HG02571 (cell line): ENCODE results near the gene KCMF1.

Source experiments
- ATAC-seq: cut with Tn5 transposase; IDR thresholded peaks from one replicate; pipeline ENCODE4 v1.9.1; 2021; ENCODE audit warnings: mild to moderate bottlenecking, moderate library complexity; ENCODE audit not compliant: unreplicated experiment

The KCMF1 gene

GRCh38 chr2:84980263-84980983 is 9.5 kb downstream of the KCMF1 start:
- no peak for ATAC-seq

GRCh38 chr2:84986018-84986417 is 15.1 kb downstream of the KCMF1 start:
- no peak for ATAC-seq

- ATAC-seq = no peak
Measured at GRCh38 chr2:84989422-84989821, 18.5 kb downstream of the KCMF1 start.

- no peak for ATAC-seq
Measured at GRCh38 chr2:84989927-84990326, 19.0 kb downstream of the KCMF1 start.

GRCh38 chr2:84991404-84992160 is 20.6 kb downstream of the KCMF1 start:
- ATAC-seq = no peak

GRCh38 chr2:84995826-84996225 is 24.9 kb downstream of the KCMF1 start:
- no peak for ATAC-seq

GRCh38 chr2:84996909-84997308 is 25.9 kb downstream of the KCMF1 start:
- no peak for ATAC-seq

- ATAC-seq = no peak
Measured at GRCh38 chr2:84999553-84999955, 28.6 kb downstream of the KCMF1 start.

GRCh38 chr2:85001595-85001994 is 30.6 kb downstream of the KCMF1 start:
- ATAC-seq = no peak

GRCh38 chr2:85002534-85002933 is 31.6 kb downstream of the KCMF1 start:
- no peak for ATAC-seq

- ATAC-seq = no peak
Measured at GRCh38 chr2:85008252-85008651, 37.3 kb downstream of the KCMF1 start.

GRCh38 chr2:85009019-85009618 is 38.2 kb downstream of the KCMF1 start:
- no peak for ATAC-seq

- no peak for ATAC-seq
Measured at GRCh38 chr2:85010404-85010803, 39.4 kb downstream of the KCMF1 start.

- ATAC-seq = no peak
Measured at GRCh38 chr2:85011098-85011497, 40.1 kb downstream of the KCMF1 start.

- no peak for ATAC-seq
Measured at GRCh38 chr2:85011747-85012146, 40.8 kb downstream of the KCMF1 start.

- no peak for ATAC-seq
Measured at GRCh38 chr2:85012431-85012830, 41.5 kb downstream of the KCMF1 start.

- ATAC-seq = no peak
Measured at GRCh38 chr2:85012855-85013254, 41.9 kb downstream of the KCMF1 start.

GRCh38 chr2:85015653-85016360 is 44.8 kb downstream of the KCMF1 start:
- no peak for ATAC-seq

- no peak for ATAC-seq
Measured at GRCh38 chr2:85016446-85016845, 45.5 kb downstream of the KCMF1 start.

GRCh38 chr2:85017411-85018048 is 46.6 kb downstream of the KCMF1 start:
- no peak for ATAC-seq

- ATAC-seq = no peak
Measured at GRCh38 chr2:85018049-85018447, 47.1 kb downstream of the KCMF1 start.
